HUES64 (cell line): ENCODE results near the gene CSNK1G3. TPM values are rescaled to one million over a fixed set of nuclear protein-coding genes. Genes with fewer than 3 reads are reported as not detected.
"Not testable (repeated sequence)": the region's sequence is repeated elsewhere in the genome, so short reads cannot be mapped to it uniquely, and the experiment has no call there.

ENCODE experiments used
- H3K27ac ChIP-seq: 2 replicates; pipeline ENCODE4 v1.7.0; 2013; ENCODE audit warnings: low read depth, low read length, inconsistent platforms
- H3K27me3 ChIP-seq: 2 replicates; pipeline ENCODE4 v1.6.1; 2013; ENCODE audit warnings: mild to moderate bottlenecking, low read length; ENCODE audit not compliant: insufficient read depth
- H3K36me3 ChIP-seq: 2 replicates; pipeline ENCODE4 v1.6.1; 2013; ENCODE audit warnings: mild to moderate bottlenecking, low read length; ENCODE audit not compliant: insufficient read depth
- H3K4me1 ChIP-seq: 2 replicates; pipeline ENCODE4 v1.6.1; 2013; ENCODE audit warnings: mild to moderate bottlenecking, low read length, moderate library complexity; ENCODE audit not compliant: insufficient read depth
- H3K4me3 ChIP-seq: 2 replicates; pipeline ENCODE4 v1.5.1; 2013; ENCODE audit warnings: mild to moderate bottlenecking, low read length, moderate library complexity
- H3K9ac ChIP-seq: 2 replicates; pipeline ENCODE4 v1.6.1; 2013; ENCODE audit warnings: mild to moderate bottlenecking, low read depth, low read length
- H3K9me3 ChIP-seq: 2 replicates; pipeline ENCODE4 v1.6.1; 2013; ENCODE audit warnings: low read depth, low read length; ENCODE audit not compliant: insufficient read depth
- WGBS: fragments of 150-250, 120-280 bp; methylation state at CpG from one replicate; pipeline ENCODE4 v1.1.7; 2013; ENCODE audit warnings: missing lambda C conversion rate; 5-methylcytosine and 5-hydroxymethylcytosine counted together
- polyA plus RNA-seq, 2 experiments: library from polyadenylated mRNA; stranded (reverse); fragments of 50-300 nt; gene quantifications; one replicate each; pipeline ENCODE4 v1.2.3, GENCODE V29; 2013

The CSNK1G3 gene
- polyA plus RNA-seq (2013, experiment 1 of 2) = 38.2 TPM
- polyA plus RNA-seq (2013, experiment 2 of 2) = 35.4 TPM

- Histone ChIP-seq H3K27ac (peak within 1 kb of the TSS; percentile 90), H3K9me3 (no peaks in the 10 kb centered on the region), H3K27me3 (no peaks in the 10 kb centered on the region), H3K9ac (peak within 1 kb of the TSS; percentile 88), H3K36me3 (no peaks in the 10 kb centered on the region), H3K4me1 (peaks cover 46% of the 10 kb centered on the region), H3K4me3 (peak within 1 kb of the TSS; percentile 95)
- 1% methylated on average over 82 of the region's 82 CpGs for WGBS
These were observed at the start of gene CSNK1G3 for GRCh38 chr5:123511648-123512605. TSS of gene CSNK1G3 (plus strand) at chr5:123512177. CDS start at chr5:123545664, 33,487 bp downstream.

GRCh38 chr5:123466839-123467238 is 45.1 kb upstream of the CSNK1G3 start:
- WGBS = 60% methylated on average over 1 of the region's 1 CpG
- not testable (repeated sequence) for H3K9ac ChIP-seq, H3K4me1 ChIP-seq, H3K27ac ChIP-seq, H3K36me3 ChIP-seq, H3K27me3 ChIP-seq, H3K4me3 ChIP-seq, H3K9me3 ChIP-seq

- Histone ChIP-seq H3K4me3 (no peak overlapping the region), H3K9ac (no peak overlapping the region), H3K27ac (no peak overlapping the region), H3K36me3 (no peaks in the 10 kb centered on the region), H3K27me3 (no peaks in the 10 kb centered on the region), H3K4me1 (no peaks in the 10 kb centered on the region), H3K9me3 (no peaks in the 10 kb centered on the region)
- 95% methylated on average over 3 of the region's 3 CpGs for WGBS
These were observed 40.6 kb upstream of the CSNK1G3 start for GRCh38 chr5:123471385-123471784.

GRCh38 chr5:123472150-123472924 is 39.6 kb upstream of the CSNK1G3 start:
- Histone ChIP-seq H3K9ac (no peak overlapping the region), H3K9me3 (no peaks in the 10 kb centered on the region), H3K4me1 (no peaks in the 10 kb centered on the region), H3K27me3 (no peaks in the 10 kb centered on the region), H3K27ac (no peak overlapping the region), H3K36me3 (no peaks in the 10 kb centered on the region), H3K4me3 (no peak overlapping the region)
- 87% methylated on average over 8 of the region's 8 CpGs for WGBS

- no peaks in the 10 kb centered on the region for H3K27me3 ChIP-seq
- no peaks in the 10 kb centered on the region for H3K36me3 ChIP-seq
- no peak overlapping the region for H3K9ac ChIP-seq
- no peak overlapping the region for H3K27ac ChIP-seq
- H3K4me3 ChIP-seq = no peak overlapping the region
- no peaks in the 10 kb centered on the region for H3K9me3 ChIP-seq
- no peaks in the 10 kb centered on the region for H3K4me1 ChIP-seq
These were observed 37.7 kb upstream of the CSNK1G3 start for GRCh38 chr5:123474228-123474627.

- Histone ChIP-seq H3K4me3 (no peak overlapping the region), H3K27ac (no peak overlapping the region), H3K27me3 (no peaks in the 10 kb centered on the region), H3K4me1 (no peaks in the 10 kb centered on the region), H3K9ac (no peak overlapping the region), H3K36me3 (no peaks in the 10 kb centered on the region), H3K9me3 (no peaks in the 10 kb centered on the region)
- WGBS = 80% methylated on average over 1 of the region's 1 CpG
These were observed 35.2 kb upstream of the CSNK1G3 start for GRCh38 chr5:123476731-123477130.

- H3K4me1 ChIP-seq = no peaks in the 10 kb centered on the region
- no peak overlapping the region for H3K27ac ChIP-seq
- no peaks in the 10 kb centered on the region for H3K9me3 ChIP-seq
- 98% methylated on average over 1 of the region's 1 CpG for WGBS
- H3K4me3 ChIP-seq = no peak overlapping the region
- H3K36me3 ChIP-seq = no peaks in the 10 kb centered on the region
- no peaks in the 10 kb centered on the region for H3K27me3 ChIP-seq
- no peak overlapping the region for H3K9ac ChIP-seq
These were observed 33.4 kb upstream of the CSNK1G3 start for GRCh38 chr5:123478546-123478945.

- no peak overlapping the region for H3K27ac ChIP-seq
- no peaks in the 10 kb centered on the region for H3K27me3 ChIP-seq
- no peaks in the 10 kb centered on the region for H3K4me1 ChIP-seq
- WGBS = 99% methylated on average over 4 of the region's 4 CpGs
- H3K4me3 ChIP-seq = no peak overlapping the region
- no peak overlapping the region for H3K9ac ChIP-seq
- no peaks in the 10 kb centered on the region for H3K9me3 ChIP-seq
- no peaks in the 10 kb centered on the region for H3K36me3 ChIP-seq
These were observed 29.7 kb upstream of the CSNK1G3 start for GRCh38 chr5:123482258-123482657.

GRCh38 chr5:123483446-123484077 is 28.4 kb upstream of the CSNK1G3 start:
- Histone ChIP-seq H3K4me1 (no peaks in the 10 kb centered on the region), H3K27me3 (no peaks in the 10 kb centered on the region), H3K9me3 (no peaks in the 10 kb centered on the region)

GRCh38 chr5:123485275-123485674 is 26.7 kb upstream of the CSNK1G3 start:
- H3K4me1 ChIP-seq = no peaks in the 10 kb centered on the region
- H3K27ac ChIP-seq = no peak overlapping the region
- no peaks in the 10 kb centered on the region for H3K9me3 ChIP-seq
- no peaks in the 10 kb centered on the region for H3K36me3 ChIP-seq
- no peak overlapping the region for H3K4me3 ChIP-seq
- H3K27me3 ChIP-seq = no peaks in the 10 kb centered on the region
- H3K9ac ChIP-seq = no peak overlapping the region
- WGBS = 91% methylated on average over 2 of the region's 2 CpGs

More at GRCh38 chr5:123483446-123484077, 28.4 kb upstream of the CSNK1G3 start:
- Histone ChIP-seq H3K36me3 (no peaks in the 10 kb centered on the region), H3K4me3 (no peak overlapping the region), H3K27ac (no peak overlapping the region), H3K9ac (no peak overlapping the region)
